Esophagus muscularis mucosa (tissue), 4 donors: Measurements from ENCODE around the gene MOGAT1. TPM values are rescaled to one million over a fixed set of nuclear protein-coding genes. Genes with fewer than 3 reads are reported as not detected.
A peak's percentile ranks its signal among the peaks of the same experiment; 100 is the strongest.

Experiments used
- DNase-seq: peaks from one replicate; pipeline ENCODE4 v3.0.0-alpha.2; 2017; ENCODE audit errors: extremely low spot score
- H3K27ac ChIP-seq, 4 donors: fragments of 200-600 bp; sonication (generic); replicated peaks in 1 of 4; 1 replicate in 3 of 4; 2 replicates in 1 of 4; pipeline ENCODE4 v1.5.1; 2016 to 2019; ENCODE audit warnings: mild to moderate bottlenecking in 1 of 4
- H3K27me3 ChIP-seq, 4 donors: fragments of 200-600 bp; sonication (generic); one replicate each; pipeline versions ENCODE4 v1.5.1 to v1.6.0; 2016 to 2019
- H3K36me3 ChIP-seq, 4 donors: fragments of 200-600 bp; sonication (generic); one replicate each; pipeline ENCODE4 v1.5.1; 2016 to 2019
- H3K4me1 ChIP-seq, 4 donors: fragments of 200-600 bp; sonication (generic); one replicate each; pipeline ENCODE4 v1.5.1; 2016 to 2019
- H3K4me3 ChIP-seq, 4 donors: fragments of 200-600 bp; sonication (generic); 1 replicate in 2 of 4; 2 replicates in 2 of 4; pipeline ENCODE4 v1.5.1; 2016 to 2019; ENCODE audit warnings: mild to moderate bottlenecking in 4 of 4, moderate library complexity in 1 of 4
- H3K9me3 ChIP-seq, 4 donors: fragments of 200-600 bp; sonication (generic); 1 replicate in 3 of 4; 2 replicates in 1 of 4; pipeline ENCODE4 v1.5.1; 2016 to 2019
- CTCF ChIP-seq, 3 experiments: fragments of 200-600 bp in 2 of 3; fragments of 450-650 bp in 1 of 3; sonication (generic) in 2 of 3; IDR thresholded peaks; one replicate each; pipeline ENCODE4 v1.5.1; 2017 to 2019; ENCODE audit warnings: antibody characterized with exemption in 3 of 3, mild to moderate bottlenecking in 2 of 3, moderate library complexity in 1 of 3
- EP300 ChIP-seq: sonication (generic); formaldehyde crosslinking; IDR thresholded peaks from one replicate; pipeline ENCODE4 v1.6.1; 2017; ENCODE audit warnings: antibody characterized with exemption
- POLR2A ChIP-seq: fragments of 450-650 bp; IDR thresholded peaks from one replicate; pipeline ENCODE4 v1.6.1; 2017; ENCODE audit warnings: antibody characterized with exemption, moderate library complexity, mild to moderate bottlenecking, low read depth
- POLR2AphosphoS5 ChIP-seq, 2 donors: sonication (generic); formaldehyde crosslinking; IDR thresholded peaks; one replicate each; pipeline ENCODE4 v1.6.1; 2017; ENCODE audit warnings: antibody characterized with exemption in 2 of 2
- whole genome bisulfite sequencing: methylation state at CpG from one replicate; pipeline ENCODE4 v1.1.5; 2018; 5-methylcytosine and 5-hydroxymethylcytosine counted together
- intact Hi-C: fragments of 100-400 bp; cut with DNase I; formaldehyde crosslinking; loops from one replicate; pipeline ENCODE4 v1.15.1; 2023
- total RNA-seq, 4 donors: library from RNA; depleted of rRNA; stranded (reverse); fragments of >200 nt; gene quantifications; one replicate each; pipeline versions ENCODE4 v1.1.0 to v1.2.1, GENCODE V29; 2016

MOGAT1 gene
- total RNA-seq, 4 donors from 2014 or later: not detected

DNA sequence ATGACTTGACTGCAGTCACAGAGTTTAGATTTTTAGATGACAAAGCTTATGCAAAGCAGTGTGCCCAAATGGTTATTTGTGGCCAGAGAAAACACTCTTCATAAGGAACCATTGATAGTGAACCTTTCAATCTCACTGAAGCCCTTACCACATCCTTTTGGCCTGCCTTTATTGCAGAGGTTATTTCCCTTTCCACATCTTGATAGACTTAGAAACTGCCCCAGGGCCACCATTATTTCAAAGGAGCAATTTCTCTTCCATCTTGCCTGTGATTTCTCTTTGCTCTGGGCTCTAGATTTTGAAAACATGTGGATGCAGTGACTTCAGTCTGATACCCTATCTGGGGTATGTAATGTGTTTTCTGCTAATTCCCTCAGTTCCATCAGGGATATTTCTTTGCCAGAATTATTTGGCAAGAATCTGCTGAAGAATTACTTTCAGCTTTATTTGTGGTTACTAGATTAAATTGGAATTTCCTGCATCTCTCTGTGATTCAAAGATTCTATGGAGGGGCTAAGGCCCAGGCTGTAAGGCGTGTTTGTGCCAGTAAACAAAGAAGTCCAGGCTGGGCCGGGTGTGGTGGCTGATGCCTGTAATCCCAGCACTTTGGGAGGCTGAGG, 51.0 kb downstream of the MOGAT1 start:
- H3K36me3 ChIP-seq: no peaks in the 10 kb centered on the region
- intact Hi-C loops: no loop called here
- DNase-seq: no peak
- no peaks in the 10 kb centered on the region for H3K4me1 ChIP-seq
- 39% methylated on average over 2 of the region's 2 CpGs for WGBS
- H3K27me3 ChIP-seq: no peaks in the 10 kb centered on the region
- TF ChIP-seq CTCF (IDR thresholded peaks at IDR 0.05) (no peak), POLR2AphosphoS5 (IDR thresholded peaks at IDR 0.05) (no peak), EP300 (no peak), POLR2A (no peak)
- no peaks in the 10 kb centered on the region for H3K9me3 ChIP-seq
- no peak overlapping the region for H3K4me3 ChIP-seq
- H3K27ac ChIP-seq: no peak overlapping the region

- H3K36me3 ChIP-seq: no peaks in the 10 kb centered on the region
- no peaks in the 10 kb centered on the region for H3K27me3 ChIP-seq
- no peak overlapping the region for H3K27ac ChIP-seq
- intact Hi-C loops: no loop called here
- H3K4me3 ChIP-seq: no peak overlapping the region
- TF ChIP-seq POLR2A (no peak), POLR2AphosphoS5 (IDR thresholded peaks at IDR 0.05) (no peak), EP300 (no peak), CTCF (IDR thresholded peaks at IDR 0.05) (no peak)
- no peak for DNase-seq
- H3K9me3 ChIP-seq: no peaks in the 10 kb centered on the region
- H3K4me1 ChIP-seq: no peaks in the 10 kb centered on the region
Observed at GRCh38 chr2:222724208-222724607, 52.8 kb downstream of the MOGAT1 start.

- H3K4me1 ChIP-seq: peaks cover 3 to 34% (median 31%) of the 10 kb centered on the region in 4 donors
- H3K36me3 ChIP-seq: no peaks in the 10 kb centered on the region
- H3K9me3 ChIP-seq: no peaks in the 10 kb centered on the region
- WGBS: 97% methylated on average over 3 of the region's 3 CpGs
- no peak overlapping the region for H3K4me3 ChIP-seq
- intact Hi-C loops: no loop called here
- TF ChIP-seq POLR2AphosphoS5 (IDR thresholded peaks at IDR 0.05) (no peak), EP300 (no peak), CTCF (IDR thresholded peaks at IDR 0.05) (no peak), POLR2A (no peak)
- H3K27ac ChIP-seq: no peak overlapping the region
- no peak for DNase-seq
- no peaks in the 10 kb centered on the region for H3K27me3 ChIP-seq
Observed at GRCh38 chr2:222728621-222729020, 57.2 kb downstream of the MOGAT1 start.

DNA sequence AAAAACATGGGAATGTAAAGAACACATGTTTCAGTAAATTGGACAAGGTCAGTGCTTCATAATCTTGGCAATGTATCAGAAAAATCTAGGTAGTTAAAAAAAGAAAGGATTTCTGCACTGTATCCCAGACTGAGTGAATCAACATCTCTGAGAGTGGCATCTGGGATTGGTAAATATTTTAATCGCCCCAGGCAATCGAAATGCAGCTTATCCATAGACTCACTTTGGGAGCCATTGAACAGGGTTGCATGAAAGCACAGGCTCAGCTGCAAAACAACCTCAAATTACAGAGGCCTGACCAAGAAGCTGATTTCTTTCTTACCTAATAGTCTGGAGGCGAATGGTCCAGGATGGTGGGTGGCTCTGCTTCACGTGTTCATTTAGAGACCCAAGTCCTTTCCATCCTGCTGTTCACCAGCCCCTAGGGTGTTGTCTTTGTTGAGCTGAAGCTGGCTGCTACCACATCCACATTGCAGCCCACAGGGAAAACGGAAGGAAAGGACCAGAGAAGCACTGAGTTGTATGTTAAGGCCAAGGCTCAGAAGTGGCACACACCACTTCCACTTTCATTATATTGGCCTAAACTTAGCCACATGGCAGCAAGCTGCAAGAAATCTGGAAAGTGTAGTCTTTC, 59.0 kb downstream of the MOGAT1 start:
- Histone ChIP-seq H3K36me3 (no peaks in the 10 kb centered on the region), H3K4me1 (peaks cover 3 to 46% (median 41%) of the 10 kb centered on the region in 4 donors), H3K4me3 (no peak overlapping the region), H3K27me3 (no peaks in the 10 kb centered on the region), H3K9me3 (no peaks in the 10 kb centered on the region), H3K27ac (no peak overlapping the region)
- 57% methylated on average over 3 of the region's 5 CpGs for WGBS
- intact Hi-C loops: no loop called here
- TF ChIP-seq EP300 (no peak), CTCF (IDR thresholded peaks at IDR 0.05) (no peak), POLR2A (no peak), POLR2AphosphoS5 (IDR thresholded peaks at IDR 0.05) (no peak)
- no peak for DNase-seq

DNA sequence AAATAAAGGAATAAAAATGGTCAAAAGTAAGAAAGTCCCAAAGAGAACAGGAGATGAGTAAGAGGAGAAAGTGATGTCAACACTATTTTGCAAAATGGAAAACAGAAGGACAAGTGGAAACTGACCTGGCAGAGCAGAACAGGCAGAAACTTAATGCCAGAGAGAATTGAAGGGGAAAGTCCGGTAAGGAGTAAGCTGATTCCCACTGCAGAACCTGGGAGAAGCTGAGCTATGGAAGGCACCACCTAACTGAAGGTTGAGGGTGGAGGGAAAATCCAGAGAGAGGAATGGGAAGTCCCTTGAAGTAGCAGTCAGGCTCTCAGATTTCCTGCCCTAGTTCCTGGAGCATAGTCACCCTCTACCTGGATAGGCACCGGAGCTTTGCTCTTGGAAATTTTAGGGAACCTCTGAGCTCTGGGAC, 59.8 kb downstream of the MOGAT1 start:
- WGBS: 56% methylated on average over 2 of the region's 2 CpGs
- intact Hi-C loops: no loop called here
- Histone ChIP-seq H3K27me3 (no peaks in the 10 kb centered on the region), H3K9me3 (no peaks in the 10 kb centered on the region), H3K36me3 (no peaks in the 10 kb centered on the region), H3K27ac (peak overlapping the region in 1 of 4 donors; percentile 40), H3K4me3 (no peak overlapping the region), H3K4me1 (peaks cover 3 to 46% (median 41%) of the 10 kb centered on the region in 4 donors)
- no peak for TF ChIP-seq EP300
- TF ChIP-seq POLR2A: no peak
- TF ChIP-seq POLR2AphosphoS5 (IDR thresholded peaks at IDR 0.05): no peak
- TF ChIP-seq CTCF (IDR thresholded peaks at IDR 0.05): no peak
- DNase-seq: no peak
